Endothelial cell of umbilical vein (primary cell): ENCODE measurements around the gene TSNAX. TPM values are rescaled to one million over a fixed set of nuclear protein-coding genes. Genes with fewer than 3 reads are reported as not detected.
A peak's percentile ranks its signal among the peaks of the same experiment; 100 is the strongest.

Experiments
- BruUV-seq: library from RNA; stranded (reverse); fragments of 400-500 nt; replicated peaks from 2 replicates; lab custom pipeline; 2021; lab: Mats Ljungman, UMichigan
- CTCF ChIA-PET: fragments of 300-600, 350-600 bp; sonication (Branson Sonifier 250); formaldehyde crosslinking; loops from one replicate; lab custom pipeline; 2021; ENCODE audit warnings: antibody characterized with exemption, inconsistent platforms; lab: Charles Lee
- POLR2A ChIA-PET: fragments of 300-600, 350-600 bp; sonication (Branson Sonifier 250); formaldehyde crosslinking; loops from one replicate; lab custom pipeline; 2021; ENCODE audit warnings: antibody characterized with exemption, inconsistent platforms; lab: Charles Lee
- DNase-seq: peaks from one replicate; pipeline ENCODE4 v3.0.0-alpha.2; 2011; ENCODE audit warnings: low read depth, low spot score
- FAIRE-seq: peaks from 2 replicates; lab custom pipeline; 2011; peaks lifted over from hg19 to GRCh38; lab: Jason Lieb, UNC
- H2AFZ ChIP-seq: 2 replicates; pipeline ENCODE4 v1.6.0; 2012; ENCODE audit warnings: low read depth, low read length, control low read depth, inconsistent platforms
- H3K27ac ChIP-seq: 2 replicates; pipeline ENCODE4 v1.5.1; 2011; ENCODE audit warnings: low read depth, mild to moderate bottlenecking, control low read depth, low read length, moderate library complexity; ENCODE audit not compliant: insufficient read depth
- H3K27me3 ChIP-seq, 2 experiments: 2 replicates each; pipeline versions ENCODE4 v1.6.0 to v1.6.1; 2011; ENCODE audit warnings: low read length in 2 of 2, mixed read lengths in 1 of 2; ENCODE audit not compliant: control insufficient read depth in 2 of 2, insufficient read depth in 2 of 2
- H3K36me3 ChIP-seq, 2 experiments: 2 replicates in 1 of 2; 3 replicates in 1 of 2; pipeline ENCODE4 v1.5.1; 2011; ENCODE audit warnings: low read length in 2 of 2, mild to moderate bottlenecking in 1 of 2, moderate library complexity in 1 of 2; ENCODE audit not compliant: control insufficient read depth in 2 of 2, insufficient read depth in 2 of 2; ENCODE audit errors: extremely low read depth in 1 of 2
- H3K4me1 ChIP-seq: 3 replicates; pipeline ENCODE4 v1.5.1; 2011; ENCODE audit warnings: mild to moderate bottlenecking, low read length; ENCODE audit not compliant: control insufficient read depth, insufficient read depth; ENCODE audit errors: extremely low read depth
- H3K4me2 ChIP-seq: 2 replicates; pipeline ENCODE4 v1.6.1; 2011; ENCODE audit warnings: low read length, control low read depth, mixed read lengths; ENCODE audit not compliant: insufficient read depth
- H3K4me3 ChIP-seq, 3 experiments: fragments of 200-600 bp in 1 of 3; sonication (generic), shearing (Covaris generic) in 1 of 3; replicated peaks in 1 of 3; 2 replicates each; pipeline ENCODE4 v1.5.1; 2011 to 2016; ENCODE audit warnings: control low read depth in 3 of 3, low read length in 3 of 3, mild to moderate bottlenecking in 2 of 3, inconsistent platforms in 1 of 3, low read depth in 1 of 3, moderate library complexity in 1 of 3; ENCODE audit not compliant: insufficient read depth in 1 of 3
- H3K79me2 ChIP-seq: 2 replicates; pipeline ENCODE4 v1.6.0; 2012; ENCODE audit warnings: low read length, inconsistent platforms; ENCODE audit not compliant: control insufficient read depth, insufficient read depth
- H3K9ac ChIP-seq: replicated peaks from 2 replicates; pipeline ENCODE3; 2011; ENCODE audit warnings: low read length, control low read depth; ENCODE audit not compliant: insufficient read depth; ENCODE audit errors: extremely low read depth
- H3K9me1 ChIP-seq: replicated peaks from 3 replicates; pipeline ENCODE4 v1.6.0; 2011; ENCODE audit warnings: mild to moderate bottlenecking, low read length; ENCODE audit not compliant: control insufficient read depth, insufficient read depth; ENCODE audit errors: extremely low read depth
- H3K9me3 ChIP-seq: replicated peaks from 2 replicates; pipeline ENCODE4 v1.5.1; 2012; ENCODE audit warnings: low read length, inconsistent platforms; ENCODE audit not compliant: control insufficient read depth, insufficient read depth
- H4K20me1 ChIP-seq: replicated peaks from 2 replicates; pipeline ENCODE3; 2011; ENCODE audit warnings: mild to moderate bottlenecking, low read length; ENCODE audit not compliant: control insufficient read depth, insufficient read depth; ENCODE audit errors: extremely low read depth
- EZH2 ChIP-seq: IDR thresholded peaks from 2 replicates; pipeline ENCODE4 v1.6.1; 2012; ENCODE audit warnings: borderline replicate concordance, low read depth, mild to moderate bottlenecking, moderate library complexity, low read length, inconsistent platforms; ENCODE audit not compliant: severe bottlenecking
- FOS ChIP-seq: IDR thresholded peaks from 2 replicates; pipeline ENCODE4 v1.6.1; 2011; ENCODE audit warnings: mild to moderate bottlenecking, low read length, moderate library complexity, borderline replicate concordance; ENCODE audit not compliant: insufficient read depth
- GATA2 ChIP-seq: IDR thresholded peaks from 2 replicates; pipeline ENCODE4 v1.7.0; 2011; ENCODE audit warnings: low read depth, mild to moderate bottlenecking, moderate library complexity, mixed read lengths, low read length; ENCODE audit not compliant: insufficient read length, insufficient read depth
- JUN ChIP-seq: IDR thresholded peaks from 2 replicates; pipeline ENCODE4 v1.6.1; 2011; ENCODE audit warnings: borderline replicate concordance, low read depth; ENCODE audit not compliant: insufficient read length, insufficient read depth
- MYC ChIP-seq: IDR thresholded peaks from one replicate; pipeline ENCODE4 v1.6.1; 2011; ENCODE audit warnings: mild to moderate bottlenecking, low read depth, low read length
- POLR2A ChIP-seq: IDR thresholded peaks from 2 replicates; pipeline ENCODE4 v1.6.1; 2012; ENCODE audit warnings: low read depth, mild to moderate bottlenecking, control low read depth, low read length
- POLR2AphosphoS5 ChIP-seq: IDR thresholded peaks from 2 replicates; pipeline ENCODE4 v1.6.1; 2012; ENCODE audit warnings: low read depth, mild to moderate bottlenecking, control low read depth, low read length, moderate library complexity; ENCODE audit not compliant: insufficient read depth
- dilution Hi-C: fragments of 300-500 bp; cut with MboI; formaldehyde crosslinking; loops from one replicate; pipeline ENCODE4 v1.15.0; 2019; ENCODE audit warnings: low sequenced_read_pairs; ENCODE audit not compliant: extremely low pct_ligation_motif_present
- intact Hi-C: fragments of 100-400 bp; cut with micrococcal nuclease; formaldehyde crosslinking; loops from one replicate; pipeline ENCODE4 v1.10.0; 2022
- polyA plus RNA-seq, 4 experiments: library from polyadenylated mRNA; depleted of rRNA in 3 of 4; stranded (reverse) in 3 of 4; unstranded in 1 of 4; fragments of >200 nt; gene quantifications; 2 replicates each; pipeline versions ENCODE4 v1.2.1 to v1.2.3, GENCODE V29; 2011 to 2012; ENCODE audit warnings: missing spikeins in 1 of 4
- total RNA-seq: library from RNA; stranded (reverse); gene quantifications from 2 replicates; pipeline ENCODE4 v1.2.3, GENCODE V29; 2021
- TF ChIP-seq, protein P1 (sequence below): IDR thresholded peaks from 2 replicates; pipeline ENCODE4 v1.6.1; 2011; ENCODE audit not compliant: insufficient read depth, insufficient read length
- TF ChIP-seq, protein P2 (sequence below), 2 donors: IDR thresholded peaks; 1 replicate in 1 of 2; 2 replicates in 1 of 2; pipeline ENCODE4 v1.5.1; 2011; ENCODE audit warnings: low read length in 2 of 2, mild to moderate bottlenecking in 2 of 2, moderate library complexity in 2 of 2, control low read depth in 1 of 2, inconsistent platforms in 1 of 2, low read depth in 1 of 2; ENCODE audit not compliant: insufficient read depth in 1 of 2; ENCODE audit errors: extremely low read depth in 1 of 2

The TSNAX gene
- total and polyA plus RNA-seq, 2 donors (not counting 3 experiments of a cell fraction or from before 2014, with no cell fraction given) = 6.3 to 26.3 TPM

DNA sequence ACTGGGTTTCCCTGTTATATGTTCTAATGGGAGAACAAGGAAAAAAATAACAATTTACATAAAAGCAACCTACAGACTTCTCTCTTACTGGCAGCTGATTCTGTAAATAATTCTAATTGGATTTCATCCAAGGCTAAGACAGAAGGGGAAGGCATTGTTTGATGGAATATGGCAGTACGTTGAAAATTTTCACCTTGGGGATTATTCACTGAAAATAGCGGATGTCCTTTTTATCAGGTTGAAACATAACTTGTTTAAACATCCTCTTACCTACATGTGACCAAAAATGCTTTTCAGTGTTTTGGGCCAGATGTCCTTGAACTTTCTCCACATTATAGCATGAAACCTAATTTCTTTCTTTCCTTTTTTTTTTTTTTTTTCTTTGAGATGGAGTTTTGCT, 24.9 kb downstream of the TSNAX start:
- Histone ChIP-seq H3K9me1 (no peaks in the 10 kb centered on the region), H3K27me3 (no peaks in the 10 kb centered on the region), H3K9ac (no peak overlapping the region), H3K4me1 (peaks cover 2% of the 10 kb centered on the region), H3K9me3 (no peaks in the 10 kb centered on the region), H3K36me3 (no peaks in the 10 kb centered on the region), H4K20me1 (no peaks in the 10 kb centered on the region), H3K27ac (no peak overlapping the region), H3K4me3 (no peak overlapping the region), H3K79me2 (no peaks in the 10 kb centered on the region), H2AFZ (no peak overlapping the region), H3K4me2 (no peak overlapping the region)
- dilution Hi-C loops = no loop called here
- CTCF ChIA-PET = interaction anchor here (0.7 kb wide), 1 partner anchor 12 kb away, joined by 3 read pairs; no protein-coding TSS in a partner anchor
- POLR2A ChIA-PET = no interaction called here
- intact Hi-C loops = no loop called here
- TF ChIP-seq, protein P1, sequence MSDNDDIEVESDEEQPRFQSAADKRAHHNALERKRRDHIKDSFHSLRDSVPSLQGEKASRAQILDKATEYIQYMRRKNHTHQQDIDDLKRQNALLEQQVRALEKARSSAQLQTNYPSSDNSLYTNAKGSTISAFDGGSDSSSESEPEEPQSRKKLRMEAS = no peak
- TF ChIP-seq, protein P2, sequence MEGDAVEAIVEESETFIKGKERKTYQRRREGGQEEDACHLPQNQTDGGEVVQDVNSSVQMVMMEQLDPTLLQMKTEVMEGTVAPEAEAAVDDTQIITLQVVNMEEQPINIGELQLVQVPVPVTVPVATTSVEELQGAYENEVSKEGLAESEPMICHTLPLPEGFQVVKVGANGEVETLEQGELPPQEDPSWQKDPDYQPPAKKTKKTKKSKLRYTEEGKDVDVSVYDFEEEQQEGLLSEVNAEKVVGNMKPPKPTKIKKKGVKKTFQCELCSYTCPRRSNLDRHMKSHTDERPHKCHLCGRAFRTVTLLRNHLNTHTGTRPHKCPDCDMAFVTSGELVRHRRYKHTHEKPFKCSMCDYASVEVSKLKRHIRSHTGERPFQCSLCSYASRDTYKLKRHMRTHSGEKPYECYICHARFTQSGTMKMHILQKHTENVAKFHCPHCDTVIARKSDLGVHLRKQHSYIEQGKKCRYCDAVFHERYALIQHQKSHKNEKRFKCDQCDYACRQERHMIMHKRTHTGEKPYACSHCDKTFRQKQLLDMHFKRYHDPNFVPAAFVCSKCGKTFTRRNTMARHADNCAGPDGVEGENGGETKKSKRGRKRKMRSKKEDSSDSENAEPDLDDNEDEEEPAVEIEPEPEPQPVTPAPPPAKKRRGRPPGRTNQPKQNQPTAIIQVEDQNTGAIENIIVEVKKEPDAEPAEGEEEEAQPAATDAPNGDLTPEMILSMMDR (IDR thresholded peaks at IDR 0.05; ENCODE audit: extremely low read depth in 1 of 2, insufficient read depth in 1 of 2, low read depth in 1 of 2, low read length in 2 of 2) = no peak
- no peak for TF ChIP-seq JUN
- TF ChIP-seq EZH2 = no peak
- no peak for TF ChIP-seq POLR2A
- TF ChIP-seq MYC = no peak
- TF ChIP-seq GATA2 = no peak
- no peak for TF ChIP-seq POLR2AphosphoS5
- TF ChIP-seq FOS = no peak
- DNase-seq (peak; percentile 67), FAIRE-seq (peak; percentile 38)
- BruUV-seq = no TSS peak
